ENCODE results near the gene PFDN4.

Gene PFDN4

GRCh38 chr20:54227241-54227640 lies 19.4 kb downstream of the PFDN4 start:
- H3K36me3 ChIP-seq (ENCODE audit: insufficient read depth) = no peaks in the 10 kb centered on the region
- no peak overlapping the region for H3K4me3 ChIP-seq (IDR thresholded peaks at IDR 0.05; ENCODE audit: insufficient read depth, low read depth, low read length)
- no peaks in the 10 kb centered on the region for H3K79me2 ChIP-seq (ENCODE audit: insufficient read depth, low read depth)
- no peaks in the 10 kb centered on the region for H3K27me3 ChIP-seq (ENCODE audit: insufficient read depth, low read depth)
- no peak overlapping the region for H3K4me2 ChIP-seq
- H2AFZ ChIP-seq (ENCODE audit: low read depth) = no peak overlapping the region
- TF ChIP-seq CTCF (conservative IDR thresholded peaks at IDR 0.05; ENCODE audit: low read depth, low read length) = no peak
- H3K4me1 ChIP-seq (ENCODE audit: low read depth, poor library complexity, severe bottlenecking) = peaks cover 8% of the 10 kb centered on the region
- no peaks in the 10 kb centered on the region for H4K20me1 ChIP-seq (ENCODE audit: insufficient read depth)
- H3K27ac ChIP-seq = no peak overlapping the region
- H3K9ac ChIP-seq = no peak overlapping the region

GRCh38 chr20:54227751-54228150 lies 19.9 kb downstream of the PFDN4 start:
- Histone ChIP-seq H3K27me3 (ENCODE audit: insufficient read depth, low read depth) (no peaks in the 10 kb centered on the region), H3K4me3 (IDR thresholded peaks at IDR 0.05; ENCODE audit: insufficient read depth, low read depth, low read length) (no peak overlapping the region), H3K4me1 (ENCODE audit: low read depth, poor library complexity, severe bottlenecking) (peaks cover 8% of the 10 kb centered on the region), H3K79me2 (ENCODE audit: insufficient read depth, low read depth) (no peaks in the 10 kb centered on the region), H3K4me2 (no peak overlapping the region), H2AFZ (ENCODE audit: low read depth) (no peak overlapping the region), H3K36me3 (ENCODE audit: insufficient read depth) (no peaks in the 10 kb centered on the region), H4K20me1 (ENCODE audit: insufficient read depth) (no peaks in the 10 kb centered on the region), H3K9ac (no peak overlapping the region), H3K27ac (no peak overlapping the region)
- TF ChIP-seq CTCF (conservative IDR thresholded peaks at IDR 0.05; ENCODE audit: low read depth, low read length) = no peak

- H3K27me3 ChIP-seq (ENCODE audit: insufficient read depth, low read depth) = no peaks in the 10 kb centered on the region
- H3K9ac ChIP-seq = no peak overlapping the region
- no peak for TF ChIP-seq CTCF (conservative IDR thresholded peaks at IDR 0.05; ENCODE audit: low read depth, low read length)
- no peak overlapping the region for H2AFZ ChIP-seq (ENCODE audit: low read depth)
- no peaks in the 10 kb centered on the region for H3K79me2 ChIP-seq (ENCODE audit: insufficient read depth, low read depth)
- no peaks in the 10 kb centered on the region for H4K20me1 ChIP-seq (ENCODE audit: insufficient read depth)
- H3K36me3 ChIP-seq (ENCODE audit: insufficient read depth) = no peaks in the 10 kb centered on the region
- no peak overlapping the region for H3K27ac ChIP-seq
- no peak overlapping the region for H3K4me3 ChIP-seq (IDR thresholded peaks at IDR 0.05; ENCODE audit: insufficient read depth, low read depth, low read length)
- peaks cover 8% of the 10 kb centered on the region for H3K4me1 ChIP-seq (ENCODE audit: low read depth, poor library complexity, severe bottlenecking)
- no peak overlapping the region for H3K4me2 ChIP-seq
Measured at GRCh38 chr20:54228841-54229240, 21.0 kb downstream of the PFDN4 start.

- H3K36me3 ChIP-seq (ENCODE audit: insufficient read depth) = no peaks in the 10 kb centered on the region
- no peak overlapping the region for H2AFZ ChIP-seq (ENCODE audit: low read depth)
- no peaks in the 10 kb centered on the region for H3K79me2 ChIP-seq (ENCODE audit: insufficient read depth, low read depth)
- peaks cover 8% of the 10 kb centered on the region for H3K4me1 ChIP-seq (ENCODE audit: low read depth, poor library complexity, severe bottlenecking)
- TF ChIP-seq CTCF (conservative IDR thresholded peaks at IDR 0.05; ENCODE audit: low read depth, low read length) = no peak
- H3K27ac ChIP-seq = no peak overlapping the region
- no peaks in the 10 kb centered on the region for H4K20me1 ChIP-seq (ENCODE audit: insufficient read depth)
- H3K4me3 ChIP-seq (IDR thresholded peaks at IDR 0.05; ENCODE audit: insufficient read depth, low read depth, low read length) = no peak overlapping the region
- no peak overlapping the region for H3K9ac ChIP-seq
- no peaks in the 10 kb centered on the region for H3K27me3 ChIP-seq (ENCODE audit: insufficient read depth, low read depth)
- no peak overlapping the region for H3K4me2 ChIP-seq
Measured at GRCh38 chr20:54229566-54230160, 21.8 kb downstream of the PFDN4 start.

Measured in KMS-11 (cell line).